Fibroblast of pulmonary artery (primary cell): ENCODE measurements around the gene BRINP1.
"Not testable (repeated sequence)": the region's sequence is repeated elsewhere in the genome, so short reads cannot be mapped to it uniquely, and the experiment has no call there.

ENCODE experiments used
- DNase-seq: peaks from one replicate; pipeline ENCODE4 v3.0.0-alpha.2; 2010; ENCODE audit warnings: low read depth
- H3K4me3 ChIP-seq: replicated peaks from 2 replicates; pipeline ENCODE4 v1.5.1; 2011; ENCODE audit warnings: low read depth, mild to moderate bottlenecking, control low read depth, low read length, moderate library complexity
- TF ChIP-seq, protein P1 (sequence below): IDR thresholded peaks from 2 replicates; pipeline ENCODE4 v1.5.1; 2011; ENCODE audit warnings: mild to moderate bottlenecking, control low read depth, low read length, inconsistent platforms; ENCODE audit errors: missing control alignments

The BRINP1 gene

DNA sequence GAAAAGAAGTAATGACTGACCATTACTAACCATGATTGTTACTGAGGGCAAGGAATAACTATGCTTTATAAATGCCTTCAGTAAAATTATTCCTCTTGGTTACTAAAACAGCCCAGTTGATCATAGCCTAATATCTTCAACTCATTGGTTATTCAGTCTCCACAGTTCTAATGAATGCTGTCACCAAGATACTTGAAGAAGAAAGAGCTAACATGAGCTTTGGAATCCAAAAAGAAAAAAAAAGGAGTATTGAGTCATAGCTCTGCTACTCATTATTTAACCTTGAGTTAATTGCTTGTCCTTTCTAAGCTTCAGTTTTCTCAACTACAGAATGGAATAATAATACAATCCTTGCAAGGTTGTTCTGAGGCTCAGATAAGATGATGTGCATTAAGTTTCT is 187.7 kb downstream of the BRINP1 start:
- DNase-seq, result no peak
- H3K4me3 ChIP-seq, result no peak overlapping the region
- TF ChIP-seq, protein P1, sequence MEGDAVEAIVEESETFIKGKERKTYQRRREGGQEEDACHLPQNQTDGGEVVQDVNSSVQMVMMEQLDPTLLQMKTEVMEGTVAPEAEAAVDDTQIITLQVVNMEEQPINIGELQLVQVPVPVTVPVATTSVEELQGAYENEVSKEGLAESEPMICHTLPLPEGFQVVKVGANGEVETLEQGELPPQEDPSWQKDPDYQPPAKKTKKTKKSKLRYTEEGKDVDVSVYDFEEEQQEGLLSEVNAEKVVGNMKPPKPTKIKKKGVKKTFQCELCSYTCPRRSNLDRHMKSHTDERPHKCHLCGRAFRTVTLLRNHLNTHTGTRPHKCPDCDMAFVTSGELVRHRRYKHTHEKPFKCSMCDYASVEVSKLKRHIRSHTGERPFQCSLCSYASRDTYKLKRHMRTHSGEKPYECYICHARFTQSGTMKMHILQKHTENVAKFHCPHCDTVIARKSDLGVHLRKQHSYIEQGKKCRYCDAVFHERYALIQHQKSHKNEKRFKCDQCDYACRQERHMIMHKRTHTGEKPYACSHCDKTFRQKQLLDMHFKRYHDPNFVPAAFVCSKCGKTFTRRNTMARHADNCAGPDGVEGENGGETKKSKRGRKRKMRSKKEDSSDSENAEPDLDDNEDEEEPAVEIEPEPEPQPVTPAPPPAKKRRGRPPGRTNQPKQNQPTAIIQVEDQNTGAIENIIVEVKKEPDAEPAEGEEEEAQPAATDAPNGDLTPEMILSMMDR, result no peak

- TF ChIP-seq, protein P1, result no peak
- no peak for DNase-seq
- no peak overlapping the region for H3K4me3 ChIP-seq
Measured at GRCh38 chr9:119180897-119181296, 188.3 kb downstream of the BRINP1 start.

DNA sequence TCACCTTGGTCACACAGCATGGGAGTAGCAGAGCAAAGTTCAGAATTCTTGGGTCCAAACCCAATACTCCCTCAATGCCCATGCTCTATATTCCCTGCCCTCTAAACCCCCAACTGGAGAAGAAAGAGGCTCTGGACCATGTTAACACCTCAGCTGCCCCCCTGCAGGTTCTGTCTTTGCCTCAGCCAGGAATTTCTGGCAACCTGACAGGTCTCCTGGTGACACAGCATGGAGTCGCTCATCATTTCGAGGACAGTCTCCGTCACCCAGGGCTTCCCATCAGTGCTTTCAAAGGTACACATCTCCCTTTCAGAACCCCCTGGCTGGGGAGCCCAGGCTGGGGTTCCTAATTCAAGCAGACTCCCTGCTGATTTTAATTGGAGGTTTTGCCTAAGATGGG is 189.5 kb downstream of the BRINP1 start:
- TF ChIP-seq, protein P1, result no peak
- H3K4me3 ChIP-seq, result no peak overlapping the region
- DNase-seq, result no peak

DNA sequence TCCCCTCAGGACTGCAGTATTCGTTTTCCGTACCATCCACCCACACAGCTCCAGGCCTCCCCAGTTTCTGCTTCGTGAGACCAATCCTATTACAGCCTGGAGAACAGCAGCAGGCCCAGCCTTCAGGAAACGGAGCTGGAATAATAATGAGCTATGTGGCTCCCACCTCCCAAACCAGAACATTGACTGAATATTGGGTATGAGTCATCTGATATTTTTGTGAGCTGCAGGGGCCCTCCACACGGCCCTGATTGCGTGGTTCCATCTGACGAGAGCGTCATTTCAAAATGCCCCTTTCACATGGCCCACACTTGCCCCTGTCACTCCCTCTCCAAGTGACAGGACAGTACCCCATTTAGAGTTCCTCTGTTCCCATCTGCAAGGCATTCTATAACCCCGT is 192.0 kb downstream of the BRINP1 start:
- H3K4me3 ChIP-seq, result no peak overlapping the region
- TF ChIP-seq, protein P1, result no peak
- DNase-seq, result no peak

DNA sequence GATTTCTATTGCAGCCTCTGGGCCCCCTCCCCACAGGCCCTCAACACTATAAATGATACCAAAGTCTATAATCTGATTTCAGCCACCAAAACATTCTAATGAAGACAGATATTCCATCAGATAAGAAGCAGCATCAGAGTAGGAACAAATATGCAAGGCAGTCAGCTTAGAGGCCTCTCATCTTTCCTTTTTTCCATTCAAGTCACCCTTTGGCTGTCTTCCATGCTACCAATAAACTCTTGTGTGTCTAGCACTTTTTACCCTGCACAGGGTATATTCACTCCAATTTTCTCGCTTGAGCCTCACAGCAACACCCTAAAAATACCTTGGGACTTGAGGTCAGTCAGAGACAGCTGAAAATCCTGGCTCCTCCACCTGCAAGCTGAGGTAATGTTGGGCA is 193.7 kb downstream of the BRINP1 start:
- no peak for DNase-seq
- H3K4me3 ChIP-seq, result no peak overlapping the region
- TF ChIP-seq, protein P1, result no peak

GRCh38 chr9:119169222-119169621 is 200.0 kb downstream of the BRINP1 start:
- H3K4me3 ChIP-seq, DNase-seq: not testable (repeated sequence)

GRCh38 chr9:119167876-119168275 is 201.4 kb downstream of the BRINP1 start:
- no peak for DNase-seq
- TF ChIP-seq, protein P1, result no peak
- no peak overlapping the region for H3K4me3 ChIP-seq

DNA sequence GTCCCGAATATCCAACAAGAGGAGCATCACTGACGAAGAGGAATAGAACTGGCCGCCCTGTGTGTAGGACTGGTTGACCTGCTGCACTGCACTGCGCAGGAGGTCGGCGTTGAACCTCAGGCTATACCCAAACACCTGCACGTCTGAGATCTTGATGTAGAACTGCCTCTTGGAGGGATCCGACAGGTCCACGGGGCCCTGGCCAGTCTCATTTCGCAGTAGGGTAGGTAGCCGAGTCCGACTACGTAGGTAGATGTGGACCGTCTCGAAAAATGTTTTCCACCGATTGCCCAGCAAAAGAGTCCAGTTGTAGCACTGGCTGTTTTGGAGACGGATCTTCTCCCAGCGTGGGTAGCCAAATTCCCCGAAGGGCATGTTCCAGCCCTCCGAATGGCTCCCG is 202.0 kb downstream of the BRINP1 start:
- TF ChIP-seq, protein P1, result no peak
- DNase-seq, result no peak

More for the DNA sequence above, 202.0 kb downstream of the BRINP1 start:
- H3K4me3 ChIP-seq, result no peak overlapping the region
